Brain microvascular endothelial cell (primary cell): ENCODE measurements around the gene ATP5F1B.

Experiments
- DNase-seq: peaks from one replicate; pipeline ENCODE4 v3.0.0-alpha.2; 2020
- H3K27ac ChIP-seq: fragments of 250-450 bp; sonication (Bioruptor Pico); 2 replicates; pipeline ENCODE4 v1.5.1; 2020; ENCODE audit warnings: mild to moderate bottlenecking, moderate library complexity
- H3K27me3 ChIP-seq: fragments of 250-450 bp; sonication (Bioruptor Pico); replicated peaks from 2 replicates; pipeline ENCODE4 v1.5.1; 2020; ENCODE audit warnings: mild to moderate bottlenecking
- H3K36me3 ChIP-seq: fragments of 250-450 bp; sonication (Bioruptor Pico); replicated peaks from 2 replicates; pipeline ENCODE4 v1.5.1; 2020; ENCODE audit warnings: mild to moderate bottlenecking
- H3K4me3 ChIP-seq: 2 replicates; pipeline ENCODE4 v1.5.1; 2011; ENCODE audit warnings: low read depth, mild to moderate bottlenecking, control low read depth, low read length, moderate library complexity
- CTCF ChIP-seq: IDR thresholded peaks from 2 replicates; pipeline ENCODE4 v1.5.1; 2011; ENCODE audit warnings: low read depth, mild to moderate bottlenecking, moderate library complexity, low read length, control low read depth, inconsistent platforms; ENCODE audit errors: missing control alignments
- in situ Hi-C: cut with HindIII; loops from 2 replicates; pipeline ENCODE4 v1.10.0; 2017; ENCODE audit warnings: low sequenced_read_pairs, low pct_ligation_motif_present

Gene ATP5F1B

GRCh38 chr12:56599797-56600196, 46.0 kb downstream of the ATP5F1B start:
- TF ChIP-seq CTCF: no peak
- in situ Hi-C loops: loop anchor here (25.0 kb wide), 1 partner anchor 87 kb away; the partner anchor contains the start of gene RBMS2

DNA sequence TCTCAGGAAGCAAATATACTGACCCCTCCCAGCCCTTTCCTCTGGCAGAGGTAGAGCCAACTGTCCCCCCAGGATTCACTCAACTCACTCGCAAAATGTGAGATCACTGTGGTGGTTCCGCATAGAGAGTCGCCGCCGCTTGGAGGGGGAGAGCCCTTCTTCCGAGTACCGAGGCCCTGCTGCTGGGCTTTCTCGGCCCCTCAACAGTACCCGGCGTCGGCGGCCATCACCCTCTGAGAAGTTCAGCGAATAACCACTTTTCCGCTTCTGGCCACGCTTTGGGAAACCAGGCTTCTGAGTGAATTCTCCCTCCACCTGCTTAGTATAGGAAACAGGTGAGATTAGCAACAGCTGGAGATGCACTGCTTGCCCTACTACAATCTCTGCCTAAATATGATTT, 46.7 kb downstream of the ATP5F1B start:
- in situ Hi-C loops: no loop called here
- Histone ChIP-seq H3K27me3 (no peaks in the 10 kb centered on the region), H3K36me3 (peaks cover 85% of the 10 kb centered on the region), H3K27ac (no peak overlapping the region), H3K4me3 (no peak overlapping the region)
- DNase-seq: no peak
- no peak for TF ChIP-seq CTCF

More at GRCh38 chr12:56599797-56600196, 46.0 kb downstream of the ATP5F1B start:
- Histone ChIP-seq H3K27ac (no peak overlapping the region), H3K27me3 (no peaks in the 10 kb centered on the region), H3K36me3 (peaks cover 92% of the 10 kb centered on the region), H3K4me3 (no peak overlapping the region)
- no peak for DNase-seq

GRCh38 chr12:56596815-56597214, 49.0 kb downstream of the ATP5F1B start:
- Histone ChIP-seq H3K36me3 (peaks cover 67% of the 10 kb centered on the region), H3K27me3 (no peaks in the 10 kb centered on the region), H3K27ac (no peak overlapping the region), H3K4me3 (no peak overlapping the region)
- DNase-seq: no peak
- in situ Hi-C loops: no loop called here
- TF ChIP-seq CTCF: no peak

DNA sequence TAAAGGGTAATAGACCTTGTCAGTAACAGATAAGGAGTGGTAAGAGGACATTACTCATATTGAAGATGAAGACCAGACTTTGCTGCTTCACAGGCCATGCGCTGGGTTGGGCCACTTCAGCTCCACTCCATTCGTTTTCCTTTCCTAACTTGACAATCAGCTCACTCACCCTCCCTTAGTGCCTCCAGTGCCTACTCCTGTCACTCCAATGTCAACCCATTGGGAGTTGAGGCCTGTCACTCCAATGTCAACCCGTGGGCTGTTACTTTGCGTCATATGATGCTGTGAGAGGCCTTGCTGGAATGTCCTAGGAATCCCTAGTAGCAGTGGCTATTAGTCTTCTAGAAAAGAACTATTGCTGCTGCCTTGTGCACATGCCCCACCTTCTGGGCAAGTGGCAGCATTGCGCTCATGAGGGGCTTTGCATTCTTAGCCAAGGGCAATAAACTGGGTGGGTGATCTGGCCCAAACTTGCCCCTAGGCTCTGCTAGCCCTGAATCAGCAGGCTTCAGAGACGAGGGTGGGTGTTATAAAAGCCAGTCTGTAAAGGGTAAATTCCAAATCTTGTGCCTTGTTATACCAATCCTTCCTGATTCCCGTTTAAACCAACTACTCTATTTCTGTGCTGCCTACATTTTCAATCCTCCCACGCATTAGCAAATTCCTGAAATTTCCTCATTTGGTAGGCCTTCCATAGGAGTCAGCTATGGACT, 51.7 kb downstream of the ATP5F1B start:
- Histone ChIP-seq H3K27ac (peak overlapping the region; percentile 76), H3K4me3 (no peak overlapping the region), H3K27me3 (no peaks in the 10 kb centered on the region), H3K36me3 (peaks cover 46% of the 10 kb centered on the region)
- peak; percentile 85 for DNase-seq
- peak; percentile 97 for TF ChIP-seq CTCF
- in situ Hi-C loops: no loop called here

GRCh38 chr12:56591961-56592360, 53.8 kb downstream of the ATP5F1B start:
- Histone ChIP-seq H3K27ac (no peak overlapping the region), H3K4me3 (no peak overlapping the region), H3K36me3 (peaks cover 41% of the 10 kb centered on the region), H3K27me3 (no peaks in the 10 kb centered on the region)
- no peak for DNase-seq
- in situ Hi-C loops: no loop called here
- no peak for TF ChIP-seq CTCF

GRCh38 chr12:56591126-56591525, 54.7 kb downstream of the ATP5F1B start:
- no peak for DNase-seq
- Histone ChIP-seq H3K36me3 (peaks cover 38% of the 10 kb centered on the region), H3K4me3 (no peak overlapping the region), H3K27ac (no peak overlapping the region), H3K27me3 (no peaks in the 10 kb centered on the region)
- TF ChIP-seq CTCF: no peak
- in situ Hi-C loops: no loop called here
